MM.1S (cell line): ENCODE results near the gene EZH1.
A peak's percentile ranks its signal among the peaks of the same experiment; 100 is the strongest.

Source experiments
- DNase-seq: peaks from one replicate; pipeline ENCODE4 v3.0.0-alpha.2; 2015
- H2AFZ ChIP-seq: fragments of 300-600 bp; sonication (generic); 2 replicates; pipeline ENCODE4 v1.6.0; 2016; ENCODE audit warnings: antibody characterized with exemption, low read length
- H3F3A ChIP-seq: fragments of 300-600 bp; sonication (generic); 2 replicates; pipeline ENCODE4 v1.6.1; 2016; ENCODE audit warnings: mild to moderate bottlenecking, antibody characterized with exemption, low read length, moderate library complexity, mixed read lengths; ENCODE audit not compliant: insufficient read depth
- H3K27ac ChIP-seq: fragments of 300-600 bp; sonication (generic); 2 replicates; pipeline ENCODE4 v1.5.1; 2016; ENCODE audit warnings: mild to moderate bottlenecking, low read length
- H3K27me3 ChIP-seq: fragments of 300-600 bp; sonication (generic); replicated peaks from 2 replicates; pipeline ENCODE4 v1.6.0; 2016; ENCODE audit warnings: low read length; ENCODE audit not compliant: insufficient read depth
- H3K36me3 ChIP-seq: fragments of 300-600 bp; sonication (generic); replicated peaks from 2 replicates; pipeline ENCODE4 v1.6.1; 2016; ENCODE audit warnings: mild to moderate bottlenecking, low read length, mixed read lengths; ENCODE audit not compliant: insufficient read depth
- H3K4me1 ChIP-seq: fragments of 300-600 bp; sonication (generic); 2 replicates; pipeline ENCODE4 v1.6.1; 2016; ENCODE audit warnings: low read length, mixed read lengths
- H3K4me2 ChIP-seq: fragments of 300-600 bp; sonication (generic); 2 replicates; pipeline ENCODE4 v1.6.0; 2016; ENCODE audit warnings: low read depth, low read length
- H3K4me3 ChIP-seq: fragments of 300-600 bp; sonication (generic); 2 replicates; pipeline ENCODE4 v1.5.1; 2016; ENCODE audit warnings: low read length, mixed read lengths
- H3K79me2 ChIP-seq: fragments of 300-600 bp; sonication (generic); 2 replicates; pipeline ENCODE4 v1.6.1; 2016; ENCODE audit warnings: mixed run types, low read length, mixed read lengths
- H3K9ac ChIP-seq: fragments of 300-600 bp; sonication (generic); 2 replicates; pipeline ENCODE4 v1.6.1; 2016; ENCODE audit warnings: low read length, mixed read lengths
- H3K9me2 ChIP-seq: fragments of 300-600 bp; sonication (generic); replicated peaks from 2 replicates; pipeline ENCODE4 v1.6.1; 2016; ENCODE audit warnings: mild to moderate bottlenecking, low read length, mixed read lengths; ENCODE audit not compliant: insufficient read depth
- H3K9me3 ChIP-seq: fragments of 300-600 bp; sonication (generic); replicated peaks from 2 replicates; pipeline ENCODE4 v1.6.1; 2016; ENCODE audit warnings: mild to moderate bottlenecking, low read length, mixed read lengths; ENCODE audit not compliant: insufficient read depth
- H4K20me1 ChIP-seq: fragments of 300-600 bp; sonication (generic); 2 replicates; pipeline ENCODE4 v1.6.1; 2016; ENCODE audit warnings: mild to moderate bottlenecking, low read length, moderate library complexity, mixed read lengths; ENCODE audit not compliant: insufficient read depth
- EZH2 ChIP-seq: fragments of 300-600 bp; sonication (generic); optimal IDR thresholded peaks from 2 replicates; pipeline ENCODE3; 2017; ENCODE audit warnings: low read depth, mild to moderate bottlenecking, antibody characterized with exemption, low read length, mixed read lengths
- EZH2phosphoT487 ChIP-seq: fragments of 300-600 bp; sonication (generic); IDR thresholded peaks from 2 replicates; pipeline ENCODE4 v1.6.1; 2018; ENCODE audit warnings: antibody characterized with exemption, low read length
- TF ChIP-seq, protein P1 (sequence below): fragments of 300-600 bp; sonication (generic); IDR thresholded peaks from 2 replicates; pipeline ENCODE4 v1.5.1; 2016; ENCODE audit warnings: antibody characterized with exemption, low read length, mixed read lengths

EZH1 gene

DNA sequence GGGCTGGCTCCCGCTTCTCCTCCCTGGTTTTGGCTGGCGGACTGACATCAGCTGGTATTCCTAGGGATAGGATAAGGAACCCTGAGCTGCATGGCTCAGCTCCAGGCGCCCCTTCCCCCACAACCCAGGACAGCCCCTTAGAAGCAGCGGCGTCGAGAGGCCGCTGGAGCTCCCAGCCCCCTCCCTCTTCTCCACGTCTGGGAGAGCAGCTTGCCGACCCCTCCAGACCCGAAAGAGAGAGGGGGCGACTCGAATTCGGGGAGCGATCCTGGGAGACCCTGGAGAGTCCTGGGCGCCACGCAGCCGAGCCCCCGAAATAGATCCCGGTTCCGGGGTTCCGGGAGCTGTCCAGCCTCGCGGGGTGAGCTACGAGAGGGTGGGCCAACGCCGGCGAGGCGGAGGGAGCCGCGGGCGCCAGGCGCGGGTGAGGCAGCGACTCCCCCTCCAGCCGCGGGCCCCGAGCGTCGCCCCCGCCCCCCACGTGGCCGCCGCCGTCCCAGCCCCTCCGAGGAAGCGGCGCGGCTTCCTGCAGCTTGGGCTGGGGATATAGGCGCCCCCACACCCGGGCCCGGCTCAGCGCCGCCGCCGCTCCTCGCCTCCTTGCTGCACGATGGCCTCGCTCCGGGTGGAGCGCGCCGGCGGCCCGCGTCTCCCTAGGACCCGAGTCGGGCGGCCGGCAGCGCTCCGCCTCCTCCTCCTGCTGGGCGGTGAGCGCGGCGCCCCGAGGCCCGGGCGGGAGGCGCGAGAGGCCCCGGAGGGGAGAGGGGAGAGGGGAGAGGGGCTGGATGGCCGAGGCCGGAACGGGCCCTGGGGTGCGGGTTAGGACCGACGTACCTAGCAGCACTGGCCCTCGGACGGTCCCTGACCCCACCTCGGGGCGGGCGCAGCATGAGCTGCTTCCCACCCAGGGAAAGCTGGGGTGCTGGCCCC, 16.1 kb upstream of the EZH1 start, which contains the start of gene RAMP2:
Gene RAMP2, plus strand, starts transcription at position 576 of the 930 bp plus-strand sequence. Its CDS starts 35 bp downstream, at position 611.
- no peak for DNase-seq
- Histone ChIP-seq H3K4me2 (peak within 1 kb of the TSS; percentile 61), H4K20me1 (no peaks in the 10 kb centered on the region), H3K4me3 (peak within 1 kb of the TSS; percentile 36; the same call in 1 of the 2 replicates), H3K36me3 (no peaks in the 10 kb centered on the region), H2AFZ (peak within 1 kb of the TSS; percentile 31; the same call in 1 of the 2 replicates), H3K9ac (no peak within 1 kb of the TSS), H3K9me2 (no peaks in the 10 kb centered on the region), H3F3A (no peaks in the 10 kb centered on the region; the same call in 1 of the 2 replicates), H3K79me2 (no peaks in the 10 kb centered on the region), H3K27me3 (0 out of 2 replicates have a peak, but pooled peaks cover 4% of the 10 kb centered on the region), H3K27ac (no peak within 1 kb of the TSS), H3K9me3 (no peaks in the 10 kb centered on the region), H3K4me1 (peaks cover 18% of the 10 kb centered on the region)
- TF ChIP-seq, protein P1, sequence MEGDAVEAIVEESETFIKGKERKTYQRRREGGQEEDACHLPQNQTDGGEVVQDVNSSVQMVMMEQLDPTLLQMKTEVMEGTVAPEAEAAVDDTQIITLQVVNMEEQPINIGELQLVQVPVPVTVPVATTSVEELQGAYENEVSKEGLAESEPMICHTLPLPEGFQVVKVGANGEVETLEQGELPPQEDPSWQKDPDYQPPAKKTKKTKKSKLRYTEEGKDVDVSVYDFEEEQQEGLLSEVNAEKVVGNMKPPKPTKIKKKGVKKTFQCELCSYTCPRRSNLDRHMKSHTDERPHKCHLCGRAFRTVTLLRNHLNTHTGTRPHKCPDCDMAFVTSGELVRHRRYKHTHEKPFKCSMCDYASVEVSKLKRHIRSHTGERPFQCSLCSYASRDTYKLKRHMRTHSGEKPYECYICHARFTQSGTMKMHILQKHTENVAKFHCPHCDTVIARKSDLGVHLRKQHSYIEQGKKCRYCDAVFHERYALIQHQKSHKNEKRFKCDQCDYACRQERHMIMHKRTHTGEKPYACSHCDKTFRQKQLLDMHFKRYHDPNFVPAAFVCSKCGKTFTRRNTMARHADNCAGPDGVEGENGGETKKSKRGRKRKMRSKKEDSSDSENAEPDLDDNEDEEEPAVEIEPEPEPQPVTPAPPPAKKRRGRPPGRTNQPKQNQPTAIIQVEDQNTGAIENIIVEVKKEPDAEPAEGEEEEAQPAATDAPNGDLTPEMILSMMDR, result no peak
- TF ChIP-seq EZH2 (no peak), EZH2phosphoT487 (no peak)

DNA sequence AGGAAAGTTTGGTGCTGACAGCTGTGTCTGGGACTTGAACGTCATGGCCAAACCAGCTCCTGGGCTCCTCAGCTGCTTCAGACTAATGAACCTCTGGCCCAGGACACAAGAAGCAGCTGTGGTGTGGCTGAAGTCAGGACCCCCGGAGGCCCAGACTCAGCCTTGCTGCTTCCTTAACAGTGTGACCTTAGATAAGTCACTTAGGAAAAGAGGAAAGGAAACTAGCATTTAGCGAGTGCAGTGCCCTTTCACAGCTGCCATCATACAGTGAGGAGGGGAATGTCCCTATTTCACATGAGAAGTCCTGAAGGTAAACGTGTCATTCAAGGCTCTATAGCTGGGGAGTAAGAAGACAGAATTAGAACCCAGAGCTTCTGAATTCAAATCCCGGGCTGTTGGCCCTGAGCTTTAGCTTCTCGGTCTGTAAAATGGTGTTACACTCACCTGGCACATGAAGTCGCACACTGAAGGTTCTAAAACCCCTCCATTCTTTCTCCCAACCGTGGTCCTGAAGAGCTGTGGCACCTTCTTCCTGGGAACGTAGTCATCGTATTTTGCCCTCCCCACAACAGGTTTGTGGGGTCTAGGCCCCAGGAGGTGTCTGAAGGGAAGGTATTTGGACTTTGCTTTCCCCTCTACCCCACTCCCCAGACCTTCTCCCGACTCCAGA, 15.3 kb upstream of the EZH1 start:
- H3K4me2 ChIP-seq, result peak overlapping the region; percentile 61

DNA sequence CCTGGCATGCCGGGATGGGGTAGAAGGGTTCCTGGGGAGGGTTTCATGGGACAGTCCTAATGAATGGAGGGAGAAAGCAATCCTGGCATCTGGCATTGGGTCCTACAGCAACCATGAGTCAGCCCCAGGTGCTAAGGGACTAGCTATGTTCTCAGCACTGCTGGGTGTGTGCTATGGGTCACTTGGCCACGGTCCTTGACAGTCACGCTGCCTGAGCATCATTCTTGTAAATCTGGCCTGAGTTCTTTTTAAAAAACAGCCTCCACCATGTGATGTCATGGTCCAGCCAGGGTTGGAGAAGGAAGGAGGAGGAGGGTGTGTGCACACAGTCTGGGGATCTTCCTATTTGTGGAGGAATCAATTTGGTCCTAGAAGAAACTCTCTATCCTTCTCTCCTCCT, 9.9 kb upstream of the EZH1 start:
- H3K9me2 ChIP-seq, result no peaks in the 10 kb centered on the region
- no peak overlapping the region for H3K9ac ChIP-seq
- no peaks in the 10 kb centered on the region for H3K36me3 ChIP-seq
- H3F3A ChIP-seq, result no peaks in the 10 kb centered on the region
- no peak overlapping the region for H2AFZ ChIP-seq
- peaks cover 2% of the 10 kb centered on the region; the same call in 1 of the 2 replicates for H3K4me1 ChIP-seq
- H3K27me3 ChIP-seq, result no peaks in the 10 kb centered on the region
- no peak overlapping the region for H3K27ac ChIP-seq
- no peaks in the 10 kb centered on the region for H3K79me2 ChIP-seq
- H3K9me3 ChIP-seq, result no peaks in the 10 kb centered on the region
- DNase-seq, result no peak
- no peak overlapping the region for H3K4me3 ChIP-seq
- no peak overlapping the region for H3K4me2 ChIP-seq
- no peaks in the 10 kb centered on the region for H4K20me1 ChIP-seq
- TF ChIP-seq, protein P1, result no peak
- TF ChIP-seq EZH2 (no peak), EZH2phosphoT487 (no peak)

More for the DNA sequence above, 15.3 kb upstream of the EZH1 start:
- Histone ChIP-seq H2AFZ (peak overlapping the region; percentile 16; the same call in 1 of the 2 replicates), H3K4me3 (no peak overlapping the region), H3K9ac (no peak overlapping the region), H3K9me3 (no peaks in the 10 kb centered on the region), H3F3A (no peaks in the 10 kb centered on the region; the same call in 1 of the 2 replicates), H4K20me1 (no peaks in the 10 kb centered on the region), H3K79me2 (no peaks in the 10 kb centered on the region), H3K36me3 (no peaks in the 10 kb centered on the region), H3K27me3 (0 out of 2 replicates have a peak, but pooled peaks cover 4% of the 10 kb centered on the region), H3K27ac (no peak overlapping the region), H3K4me1 (peaks cover 18% of the 10 kb centered on the region), H3K9me2 (no peaks in the 10 kb centered on the region)
- TF ChIP-seq EZH2 (no peak), EZH2phosphoT487 (no peak)
- TF ChIP-seq, protein P1, result no peak
- DNase-seq, result peak; percentile 40
